Activated T-cell treated with anti-CD3 and anti-CD28 coated beads, Interleukin-2, amount 50 U/mL, for 4 hours (primary cell): ENCODE measurements around the gene HNRNPF. TPM values are rescaled to one million over a fixed set of nuclear protein-coding genes. Genes with fewer than 3 reads are reported as not detected.
A peak's percentile ranks its signal among the peaks of the same experiment; 100 is the strongest.

Experiments
- ATAC-seq, 2 donors: fragments of 200-7000 bp; cut with Tn5 transposase; one replicate each; pipeline ENCODE4 v1.10.0; 2021
- DNase-seq: peaks from one replicate; pipeline ENCODE4 v3.0.0-alpha.2; 2020
- H3K27me3 Mint-ChIP-seq: one replicate; pipeline ENCODE4 v1.8.0; 2021; ENCODE audit warnings: low read depth, mixed read lengths
- H3K36me3 Mint-ChIP-seq: one replicate; pipeline ENCODE4 v1.8.0; 2022; ENCODE audit warnings: mixed read lengths; ENCODE audit not compliant: insufficient read depth
- H3K4me1 Mint-ChIP-seq: one replicate; pipeline ENCODE4 v1.8.0; 2021; ENCODE audit warnings: low read depth, mixed read lengths
- H3K4me3 Mint-ChIP-seq: one replicate; pipeline ENCODE4 v1.8.0; 2021; ENCODE audit warnings: mild to moderate bottlenecking, moderate library complexity, mixed read lengths
- H3K9me3 Mint-ChIP-seq: one replicate; pipeline ENCODE4 v1.8.0; 2021; ENCODE audit warnings: mixed read lengths
- total RNA-seq, 3 donors: library from RNA; stranded (reverse); gene quantifications; one replicate each; pipeline ENCODE4 v1.2.1, GENCODE V29; 2021

The HNRNPF gene
- total RNA-seq, 3 donors from 2014 or later, result 531 to 572 (median 556) TPM

DNA sequence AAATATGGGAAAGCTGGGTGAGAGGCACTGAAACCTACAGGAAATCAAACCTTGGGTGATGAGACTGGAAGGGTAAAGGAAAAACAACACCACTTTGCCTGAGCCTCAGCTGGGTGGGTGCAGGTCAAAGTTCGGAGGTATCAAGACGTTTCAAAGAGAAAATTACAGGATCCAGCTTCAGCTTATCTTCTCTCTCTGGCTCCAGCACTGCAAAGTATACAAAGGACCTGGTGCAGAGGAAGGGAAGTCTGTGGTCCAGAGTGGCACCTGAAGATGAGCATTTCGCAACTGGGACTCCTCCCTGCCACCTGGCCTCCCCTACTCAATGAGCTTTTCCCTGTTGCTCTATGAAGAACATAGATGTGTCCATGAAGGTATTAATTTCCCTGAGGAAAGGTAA is 44.0 kb downstream of the HNRNPF start:
- Mint-ChIP-seq H3K4me1 (peaks cover 27% of the 10 kb centered on the region), H3K36me3 (no peaks in the 10 kb centered on the region), H3K9me3 (no peaks in the 10 kb centered on the region), H3K27me3 (no peaks in the 10 kb centered on the region), H3K4me3 (no peak overlapping the region)
- DNase-seq, result no peak
- ATAC-seq, result no peak

DNA sequence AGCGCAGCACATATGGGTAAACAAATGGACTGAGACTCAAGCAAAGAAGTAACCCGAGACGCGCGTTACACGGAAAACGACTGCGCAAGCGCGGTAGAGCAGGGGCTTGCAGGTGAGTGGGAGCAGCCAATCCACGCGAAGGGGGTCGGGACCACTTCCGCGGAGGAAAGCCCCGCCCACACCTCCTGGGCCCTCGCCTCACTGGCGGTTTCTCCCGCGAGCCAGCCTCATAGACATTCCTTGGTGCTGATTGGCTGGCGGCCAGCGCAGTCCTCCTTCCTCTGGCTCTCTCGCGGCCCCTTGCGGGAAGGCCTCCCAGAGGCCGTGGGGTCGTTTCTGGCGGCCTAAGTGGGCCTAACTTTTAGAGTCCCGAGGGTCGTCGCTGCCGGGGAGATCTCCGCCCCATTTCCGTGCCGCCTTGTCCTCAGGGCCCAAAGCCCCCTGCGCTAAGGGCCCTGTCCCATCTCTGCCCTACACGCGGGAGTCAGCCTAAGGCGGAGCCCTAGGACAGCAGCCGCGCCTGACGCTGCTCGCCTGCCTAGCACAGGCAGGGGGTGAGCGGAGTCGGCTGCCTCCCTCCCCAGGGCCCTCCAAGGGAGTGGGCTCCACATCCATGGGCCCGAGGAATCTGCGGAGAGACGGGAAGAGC is 46.7 kb downstream of the HNRNPF start:
- Mint-ChIP-seq H3K9me3 (no peaks in the 10 kb centered on the region), H3K4me3 (peak overlapping the region; percentile 97), H3K4me1 (peaks cover 28% of the 10 kb centered on the region), H3K27me3 (no peaks in the 10 kb centered on the region), H3K36me3 (no peaks in the 10 kb centered on the region)
- peak; percentile 95 to 98 for ATAC-seq
- peak; percentile 94 for DNase-seq

DNA sequence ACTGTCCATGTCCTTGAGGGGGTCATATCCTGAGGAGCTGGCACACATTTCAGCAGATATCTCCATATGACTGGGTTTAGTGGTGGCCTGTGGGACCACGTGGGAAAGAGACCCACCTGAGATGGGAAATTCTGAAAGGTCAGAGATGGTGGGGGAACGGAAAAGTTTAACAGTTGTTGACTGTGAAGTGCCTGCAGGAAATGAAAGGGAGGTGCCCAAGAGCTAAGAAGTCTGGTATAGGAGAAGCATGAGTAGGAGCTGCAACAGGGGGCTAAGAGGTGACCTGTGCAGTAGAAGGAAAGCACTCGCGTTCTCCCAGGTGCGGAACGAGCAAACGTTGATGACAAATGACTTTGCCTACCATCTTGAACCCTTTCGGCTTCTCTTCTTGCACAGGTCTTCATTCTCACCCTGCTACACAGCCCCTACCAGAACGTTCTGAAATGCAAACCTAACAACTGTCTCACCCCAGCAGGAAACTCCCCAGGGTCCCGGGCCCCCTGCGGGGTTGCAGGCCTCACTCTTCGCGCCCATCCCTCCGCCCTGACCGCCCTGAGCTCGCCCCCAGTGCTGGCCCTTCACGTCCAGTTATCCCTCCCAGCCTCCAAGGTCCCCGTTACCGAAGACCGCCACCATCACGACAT is 47.3 kb downstream of the HNRNPF start:
- Mint-ChIP-seq H3K9me3 (no peaks in the 10 kb centered on the region), H3K4me1 (peaks cover 28% of the 10 kb centered on the region), H3K36me3 (no peaks in the 10 kb centered on the region), H3K4me3 (peak overlapping the region; percentile 97), H3K27me3 (no peaks in the 10 kb centered on the region)
- peak; percentile 25 to 29 for ATAC-seq
- peak; percentile 25 for DNase-seq

DNA sequence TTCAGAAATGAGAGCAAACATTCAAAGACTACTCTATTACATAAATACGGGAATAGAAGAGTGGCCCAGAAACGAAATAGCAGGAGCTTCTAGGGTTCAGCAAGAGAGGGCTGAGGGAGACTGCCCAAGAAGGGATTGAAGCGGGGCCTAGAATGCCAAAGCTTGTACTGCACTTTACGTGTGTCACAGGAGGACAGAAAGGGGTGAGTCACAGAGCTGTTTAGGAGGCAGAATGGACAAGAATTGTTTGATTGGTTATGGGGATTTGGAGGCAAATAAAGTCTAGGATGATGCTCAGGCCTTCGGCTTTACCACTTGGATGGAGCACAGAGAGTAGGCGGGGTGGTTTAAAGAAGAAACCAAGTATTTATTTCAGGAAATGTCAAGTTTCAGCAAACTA is 48.9 kb downstream of the HNRNPF start:
- Mint-ChIP-seq H3K27me3 (no peaks in the 10 kb centered on the region), H3K9me3 (no peaks in the 10 kb centered on the region), H3K4me3 (peak overlapping the region; percentile 6), H3K36me3 (no peaks in the 10 kb centered on the region), H3K4me1 (peaks cover 38% of the 10 kb centered on the region)
- DNase-seq (no peak), ATAC-seq (no peak)

DNA sequence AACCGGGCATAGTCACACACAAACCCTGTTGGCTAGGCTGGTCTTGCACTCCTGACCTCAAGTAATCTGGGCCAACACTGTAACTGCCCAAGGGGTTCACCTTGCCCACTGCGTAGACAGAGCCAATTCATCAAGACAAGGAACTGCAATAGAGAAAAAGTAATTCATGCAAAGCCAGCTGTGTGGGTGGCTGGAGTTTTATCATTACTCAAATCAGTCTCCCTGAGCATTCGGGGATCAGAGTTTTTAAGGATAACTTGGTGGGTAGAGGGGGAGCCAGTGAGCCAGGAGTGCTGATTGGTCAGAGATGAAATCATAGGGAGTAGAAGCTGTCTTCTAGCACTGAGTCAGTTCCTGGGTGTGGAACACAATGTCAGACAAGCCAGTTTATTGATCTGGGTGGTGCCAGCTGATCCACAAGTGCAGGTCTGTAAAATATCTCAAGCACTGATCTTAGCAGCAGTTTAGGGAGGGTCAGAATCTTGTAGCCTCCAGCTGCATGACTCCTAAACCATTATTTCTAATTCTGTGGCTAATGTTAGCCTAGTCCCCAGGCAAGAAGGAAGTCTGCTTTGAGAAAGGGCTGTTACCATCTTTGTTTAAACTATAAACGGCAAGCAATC is 53.1 kb downstream of the HNRNPF start:
- no peaks in the 10 kb centered on the region for H3K36me3 Mint-ChIP-seq
- peaks cover 16% of the 10 kb centered on the region for H3K4me1 Mint-ChIP-seq
- H3K9me3 Mint-ChIP-seq, result no peaks in the 10 kb centered on the region
- ATAC-seq (peak; percentile 43 to 62), DNase-seq (no peak)
- H3K27me3 Mint-ChIP-seq, result peaks cover 1% of the 10 kb centered on the region
- no peak overlapping the region for H3K4me3 Mint-ChIP-seq

DNA sequence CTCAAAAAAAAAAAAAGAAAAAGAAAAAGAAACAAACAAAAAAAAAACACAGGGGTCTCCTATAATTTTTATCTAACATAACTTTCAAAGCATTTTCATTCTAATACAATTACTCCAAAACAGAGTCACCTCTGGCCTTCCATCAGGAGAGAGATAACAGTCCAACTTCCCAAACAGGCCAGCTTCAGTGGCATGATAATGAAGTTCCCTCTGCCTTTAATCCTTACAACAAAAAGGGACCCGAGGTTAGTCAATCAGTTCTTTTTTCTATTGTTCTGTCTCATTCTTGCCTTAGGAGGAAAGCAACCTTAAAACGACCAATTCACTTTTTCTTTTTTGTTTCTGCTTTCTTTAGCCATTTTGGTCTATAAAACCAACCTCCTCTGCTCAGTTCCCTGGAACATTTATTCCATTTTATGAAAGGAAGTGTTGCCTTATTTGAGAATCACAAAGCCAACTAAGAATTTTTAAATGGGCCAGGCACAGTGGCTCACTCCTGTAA is 54.1 kb downstream of the HNRNPF start:
- Mint-ChIP-seq H3K4me3 (no peak overlapping the region), H3K9me3 (no peaks in the 10 kb centered on the region), H3K27me3 (peaks cover 7% of the 10 kb centered on the region), H3K36me3 (no peaks in the 10 kb centered on the region), H3K4me1 (peaks cover 10% of the 10 kb centered on the region)
- DNase-seq (no peak), ATAC-seq (no peak)

DNA sequence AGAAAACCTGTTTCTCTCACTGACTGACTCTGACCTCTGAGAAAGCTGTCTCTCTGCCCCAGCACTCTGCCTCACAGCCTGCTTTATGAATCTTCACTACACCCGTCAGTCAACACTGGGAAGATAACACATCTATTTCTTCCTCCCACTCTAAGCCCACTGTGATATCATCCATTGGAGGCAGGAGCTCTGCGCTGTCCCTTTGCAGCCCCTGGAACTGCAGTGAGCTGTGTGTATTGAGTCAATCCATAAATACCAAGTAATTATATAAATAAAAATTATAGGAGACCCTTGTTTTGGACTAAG is 54.7 kb downstream of the HNRNPF start:
- Mint-ChIP-seq H3K4me1 (peaks cover 10% of the 10 kb centered on the region), H3K9me3 (no peaks in the 10 kb centered on the region), H3K36me3 (no peaks in the 10 kb centered on the region), H3K4me3 (no peak overlapping the region), H3K27me3 (peaks cover 7% of the 10 kb centered on the region)
- DNase-seq (no peak), ATAC-seq (no peak)

DNA sequence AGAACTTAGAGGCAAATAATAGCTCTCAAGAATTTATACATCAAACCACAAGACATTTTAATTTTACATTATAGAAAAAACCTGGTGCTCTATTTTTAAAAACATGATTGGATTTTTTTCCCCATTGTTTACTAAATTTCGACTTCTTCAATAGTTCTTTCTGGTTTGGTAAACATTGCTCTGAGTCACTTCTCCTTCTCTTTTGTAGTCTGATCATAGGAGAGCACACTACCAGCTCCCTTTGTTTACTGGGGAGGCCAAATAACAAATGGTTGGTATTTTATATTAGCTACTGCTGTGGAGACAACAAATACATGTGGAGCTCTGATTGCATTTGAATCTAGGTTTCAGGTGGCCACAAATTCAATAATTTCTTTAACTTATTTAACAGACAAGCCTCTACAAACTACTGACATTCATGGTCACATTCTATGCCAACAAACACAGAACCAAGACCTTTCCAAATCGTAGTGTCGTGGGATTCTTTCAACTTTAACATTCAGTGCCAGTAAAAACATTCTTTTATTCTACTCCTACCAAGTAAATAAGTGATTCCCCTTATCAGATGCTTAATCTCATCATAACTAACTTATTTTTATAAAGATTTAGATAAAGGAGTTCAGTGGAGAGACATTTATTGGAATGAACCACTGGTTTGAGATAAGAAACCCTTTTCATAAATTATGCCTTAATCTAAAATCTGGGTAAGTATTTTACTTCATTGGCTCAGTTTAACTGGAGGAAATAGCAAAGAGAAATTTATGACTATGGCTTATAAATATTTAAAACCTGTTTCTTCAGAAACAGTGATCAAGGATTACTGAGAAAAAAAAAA is 55.3 kb downstream of the HNRNPF start:
- no peak overlapping the region for H3K4me3 Mint-ChIP-seq

DNA sequence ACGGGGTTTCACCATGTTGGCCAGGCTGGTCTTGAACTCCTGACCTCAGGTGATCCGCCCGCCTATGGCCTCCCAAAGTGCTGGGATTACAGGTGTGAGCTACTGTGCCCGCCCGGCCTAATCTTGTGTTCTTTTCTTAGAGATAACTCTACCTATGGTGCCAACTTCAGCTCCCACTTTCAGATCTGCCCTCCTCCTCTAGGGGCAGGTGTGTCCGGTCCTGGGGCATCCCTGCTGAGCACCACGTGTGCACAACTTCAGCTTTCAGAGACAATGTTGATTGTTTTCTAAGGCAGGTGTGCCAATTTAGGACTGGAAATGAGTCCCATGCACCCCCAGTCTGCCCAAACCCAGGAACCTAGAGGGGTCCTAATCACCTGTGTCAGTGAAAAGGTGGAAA is 56.0 kb downstream of the HNRNPF start:
- H3K4me1 Mint-ChIP-seq, result peaks cover 18% of the 10 kb centered on the region
- no peak overlapping the region for H3K4me3 Mint-ChIP-seq
- no peaks in the 10 kb centered on the region for H3K9me3 Mint-ChIP-seq
- ATAC-seq (no peak), DNase-seq (no peak)
- no peaks in the 10 kb centered on the region for H3K36me3 Mint-ChIP-seq
- peaks cover 10% of the 10 kb centered on the region for H3K27me3 Mint-ChIP-seq

More for the DNA sequence above, 55.3 kb downstream of the HNRNPF start:
- Mint-ChIP-seq H3K9me3 (no peaks in the 10 kb centered on the region), H3K27me3 (peaks cover 8% of the 10 kb centered on the region), H3K4me1 (peaks cover 11% of the 10 kb centered on the region), H3K36me3 (no peaks in the 10 kb centered on the region)
- DNase-seq (no peak), ATAC-seq (no peak)

DNA sequence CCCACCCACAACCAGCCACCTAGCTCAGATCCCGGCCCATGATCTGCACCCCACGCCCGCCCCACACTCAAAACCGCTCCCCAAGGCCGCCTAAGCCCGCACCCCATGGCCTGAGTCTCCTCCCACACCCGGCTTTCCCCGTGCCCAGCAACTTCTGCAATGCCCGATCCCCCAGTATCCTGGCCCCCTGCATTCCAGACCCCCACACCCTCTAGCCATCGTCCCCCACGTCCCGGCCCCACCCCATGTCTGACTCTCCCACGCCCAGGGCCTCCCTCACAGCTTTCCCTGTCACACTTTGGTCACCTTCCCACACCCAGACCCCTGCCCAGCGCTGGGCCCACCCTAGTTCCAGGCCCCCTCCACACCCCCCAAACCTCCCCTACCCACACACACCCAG is 57.7 kb downstream of the HNRNPF start:
- no peak for ATAC-seq
- Mint-ChIP-seq H3K4me1 (peaks cover 17% of the 10 kb centered on the region), H3K4me3 (no peak overlapping the region), H3K36me3 (no peaks in the 10 kb centered on the region), H3K27me3 (peaks cover 10% of the 10 kb centered on the region), H3K9me3 (no peaks in the 10 kb centered on the region)
- DNase-seq, result no peak

DNA sequence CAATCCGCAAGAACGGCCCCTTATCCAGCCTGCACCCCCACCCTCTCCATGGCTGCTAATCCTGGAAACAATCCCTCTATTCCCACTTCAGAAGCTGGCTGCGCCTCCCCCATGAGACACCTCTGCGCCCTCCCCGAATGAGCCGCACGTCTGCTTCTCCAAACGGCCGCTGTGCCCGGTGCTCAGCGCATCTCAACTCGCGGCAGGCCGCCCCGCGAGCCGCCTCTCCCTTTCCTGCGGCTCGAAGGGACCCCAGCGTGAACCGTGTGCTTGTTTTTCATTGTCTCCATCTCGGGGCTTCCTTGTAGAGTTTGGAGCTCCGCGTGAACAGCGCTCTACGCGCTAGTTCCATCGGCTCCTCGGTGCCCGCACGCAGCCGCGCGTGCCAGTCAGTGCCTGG is 58.3 kb downstream of the HNRNPF start:
- H3K4me3 Mint-ChIP-seq, result no peak overlapping the region
- no peak for ATAC-seq
- H3K27me3 Mint-ChIP-seq, result peaks cover 10% of the 10 kb centered on the region
- H3K4me1 Mint-ChIP-seq, result peaks cover 11% of the 10 kb centered on the region
- no peaks in the 10 kb centered on the region for H3K9me3 Mint-ChIP-seq
- H3K36me3 Mint-ChIP-seq, result no peaks in the 10 kb centered on the region
- DNase-seq, result no peak

DNA sequence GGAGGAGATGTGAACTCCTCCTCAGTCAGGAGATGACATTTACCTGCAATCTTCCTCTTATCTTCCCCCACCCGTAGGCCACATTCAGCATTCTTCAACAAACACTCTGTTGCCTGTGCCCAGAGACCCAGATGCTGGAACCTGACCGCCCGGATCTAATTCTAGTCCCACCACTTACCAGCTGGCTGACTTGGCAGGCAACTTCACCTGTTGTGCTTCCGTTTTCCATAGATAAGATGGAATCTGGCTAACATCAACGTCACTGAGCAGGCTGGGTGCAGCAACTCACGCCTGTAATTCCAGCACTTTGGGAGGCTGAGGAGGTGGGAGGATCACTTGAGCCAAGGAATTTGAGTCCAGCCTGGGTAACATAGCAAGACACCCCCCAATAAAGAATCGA is 58.8 kb downstream of the HNRNPF start:
- no peak for ATAC-seq
- Mint-ChIP-seq H3K9me3 (no peaks in the 10 kb centered on the region), H3K27me3 (peaks cover 10% of the 10 kb centered on the region), H3K4me3 (no peak overlapping the region), H3K4me1 (peaks cover 10% of the 10 kb centered on the region), H3K36me3 (no peaks in the 10 kb centered on the region)
- no peak for DNase-seq

DNA sequence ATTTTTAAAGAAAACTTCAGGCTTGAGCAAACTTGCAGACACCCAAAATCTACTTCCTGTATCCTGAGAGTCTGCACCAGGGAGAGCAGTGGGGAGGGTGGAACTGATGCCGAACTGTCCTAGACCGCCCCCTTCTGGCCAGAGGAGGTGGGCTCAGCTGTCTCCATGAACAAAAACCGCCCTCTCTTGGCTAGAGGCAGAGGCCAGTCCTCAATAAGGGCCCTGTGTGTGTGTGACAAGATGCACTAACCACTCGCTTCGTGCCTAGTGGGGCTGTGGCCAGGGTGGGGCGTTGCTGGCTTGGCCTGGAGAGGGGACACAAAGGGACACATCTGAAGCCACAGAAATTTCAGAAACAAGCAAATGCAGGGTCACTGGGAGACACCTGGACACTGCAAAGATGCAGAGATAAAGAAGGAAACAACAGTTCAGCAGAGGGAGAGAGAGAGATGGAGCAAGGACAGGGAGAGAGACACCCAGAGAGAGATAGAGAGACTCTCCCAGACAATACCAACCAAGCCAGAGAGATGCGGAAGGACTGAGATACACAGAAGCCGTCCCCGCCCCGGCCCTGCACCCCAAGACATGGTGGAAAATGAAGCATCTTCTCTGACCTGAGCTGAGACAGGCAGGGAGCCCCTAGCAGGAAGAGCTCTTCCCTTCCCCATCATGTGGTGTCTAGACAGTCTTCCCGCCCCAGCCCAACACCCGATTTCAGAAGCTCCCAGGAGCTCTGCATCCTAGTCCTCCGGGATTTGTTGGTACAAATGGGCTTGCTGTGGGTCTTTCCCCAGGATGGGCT is 60.3 kb downstream of the HNRNPF start:
- DNase-seq, result peak; percentile 85
- Mint-ChIP-seq H3K27me3 (peaks cover 10% of the 10 kb centered on the region), H3K4me1 (peaks cover 12% of the 10 kb centered on the region), H3K4me3 (no peak overlapping the region), H3K36me3 (no peaks in the 10 kb centered on the region), H3K9me3 (no peaks in the 10 kb centered on the region)
- peak; percentile 100 for ATAC-seq

DNA sequence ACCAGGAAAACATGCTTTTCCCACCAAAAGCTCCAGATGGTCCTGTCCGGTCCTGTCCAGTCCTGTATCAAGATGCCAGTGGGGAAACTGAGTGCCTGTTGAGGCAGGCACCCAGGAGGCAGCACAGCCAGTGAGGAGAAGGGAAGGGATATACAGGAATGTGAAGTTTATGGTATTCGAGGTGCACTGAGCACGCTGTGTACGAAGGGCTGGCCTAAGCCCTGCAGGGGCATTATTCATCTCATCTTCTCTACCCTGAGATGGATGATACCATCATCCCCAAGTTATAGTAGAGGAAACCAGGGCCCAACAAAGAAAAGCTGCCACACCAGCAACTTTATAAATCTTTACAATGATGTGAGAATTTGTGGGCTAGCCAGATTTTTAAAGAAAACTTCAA is 61.0 kb downstream of the HNRNPF start:
- Mint-ChIP-seq H3K36me3 (no peaks in the 10 kb centered on the region), H3K4me1 (peaks cover 12% of the 10 kb centered on the region), H3K4me3 (no peak overlapping the region), H3K27me3 (peaks cover 10% of the 10 kb centered on the region), H3K9me3 (no peaks in the 10 kb centered on the region)
- DNase-seq, result no peak
- ATAC-seq, result no peak
